ENCODE data around the gene PINK1. TPM values are rescaled to one million over a fixed set of nuclear protein-coding genes. Genes with fewer than 3 reads are reported as not detected.

The PINK1 gene
- polyA plus RNA-seq, 1 donor from 2014 or later, result 73.4 TPM

DNA sequence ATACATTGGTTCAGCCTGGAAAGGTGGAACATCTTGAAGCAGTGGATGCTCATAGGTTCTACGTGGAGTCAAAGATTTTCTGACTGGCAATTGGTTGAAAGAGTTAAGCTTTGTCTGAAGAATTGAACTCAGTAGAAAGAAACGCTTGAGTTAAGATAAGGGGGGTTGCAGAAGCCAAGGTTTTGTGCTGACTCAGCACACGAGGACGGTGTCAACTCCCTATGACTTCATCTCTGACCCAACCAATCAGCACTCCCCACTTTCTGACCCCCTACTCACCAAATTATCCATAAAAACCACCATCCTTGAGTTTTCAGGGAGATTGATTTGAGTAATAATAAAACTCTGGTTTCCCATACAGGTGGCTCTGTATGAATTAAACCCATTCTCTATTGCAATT, 2.5 kb upstream of the PINK1 start:
- Histone ChIP-seq H3K27me3 (ENCODE audit: insufficient read depth, low read depth, low read length) (no peaks in the 10 kb centered on the region), H3K27ac (ENCODE audit: low read length) (no peak overlapping the region), H3K79me2 (replicated peaks; ENCODE audit: insufficient read depth, low read length) (no peaks in the 10 kb centered on the region), H3K36me3 (ENCODE audit: insufficient read depth, low read length) (no peaks in the 10 kb centered on the region), H3K4me3 (ENCODE audit: low read length) (no peak overlapping the region), H3K4me2 (ENCODE audit: low read length) (no peak overlapping the region), H4K20me1 (ENCODE audit: insufficient read depth) (no peaks in the 10 kb centered on the region), H3K9ac (ENCODE audit: low read length) (no peak overlapping the region), H2AFZ (ENCODE audit: low read depth, low read length) (no peak overlapping the region), H3F3A (ENCODE audit: insufficient read depth, low read length, poor library complexity, severe bottlenecking) (no peaks in the 10 kb centered on the region), H3K9me2 (ENCODE audit: insufficient read depth, low read length) (no peaks in the 10 kb centered on the region), H3K9me3 (ENCODE audit: low read length) (no peaks in the 10 kb centered on the region)
- no peak for TF ChIP-seq RAD21 (conservative IDR thresholded peaks at IDR 0.05)
- no peak for TF ChIP-seq REST (IDR thresholded peaks at IDR 0.05; ENCODE audit: borderline replicate concordance)
- TF ChIP-seq EZH2 (IDR thresholded peaks at IDR 0.05; ENCODE audit: borderline replicate concordance, insufficient read depth, low read length, poor library complexity, severe bottlenecking), result no peak
- TF ChIP-seq EP300 (conservative IDR thresholded peaks at IDR 0.05; ENCODE audit: poor library complexity, severe bottlenecking), result no peak

DNA sequence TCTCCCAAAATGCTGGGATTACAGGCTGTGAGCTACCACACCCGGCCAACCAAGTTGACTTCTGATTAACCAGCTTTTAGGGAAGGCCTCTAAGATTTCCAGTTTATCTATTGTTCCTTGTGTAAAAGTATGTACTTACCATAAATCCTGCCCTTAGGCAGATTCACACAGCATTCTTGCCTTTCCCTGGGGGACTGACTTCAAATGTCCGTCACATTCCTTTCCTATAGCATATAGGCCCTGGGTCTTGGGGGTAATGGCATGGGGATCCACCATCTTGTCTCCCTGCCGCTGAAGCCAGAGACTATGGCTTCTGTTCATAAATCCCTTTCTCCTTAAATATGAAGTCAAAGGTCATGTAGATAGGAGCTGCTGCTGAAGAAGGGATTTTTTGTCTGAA, 872 bp upstream of the PINK1 start:
- no peaks in the 10 kb centered on the region for H3K9me3 ChIP-seq (ENCODE audit: low read length)
- no peaks in the 10 kb centered on the region for H3K27me3 ChIP-seq (ENCODE audit: insufficient read depth, low read depth, low read length)
- TF ChIP-seq EZH2 (IDR thresholded peaks at IDR 0.05; ENCODE audit: borderline replicate concordance, insufficient read depth, low read length, poor library complexity, severe bottlenecking), result no peak
- no peak overlapping the region for H3K4me3 ChIP-seq (ENCODE audit: low read length)
- H3F3A ChIP-seq (ENCODE audit: insufficient read depth, low read length, poor library complexity, severe bottlenecking), result no peaks in the 10 kb centered on the region
- H3K4me2 ChIP-seq (ENCODE audit: low read length), result no peak overlapping the region
- no peak overlapping the region for H3K27ac ChIP-seq (ENCODE audit: low read length)
- H3K9me2 ChIP-seq (ENCODE audit: insufficient read depth, low read length), result no peaks in the 10 kb centered on the region
- H4K20me1 ChIP-seq (ENCODE audit: insufficient read depth), result no peaks in the 10 kb centered on the region
- H3K36me3 ChIP-seq (ENCODE audit: insufficient read depth, low read length), result no peaks in the 10 kb centered on the region
- H3K9ac ChIP-seq (ENCODE audit: low read length), result no peak overlapping the region
- no peaks in the 10 kb centered on the region for H3K79me2 ChIP-seq (replicated peaks; ENCODE audit: insufficient read depth, low read length)
- no peak overlapping the region for H2AFZ ChIP-seq (ENCODE audit: low read depth, low read length)

- H3K27ac ChIP-seq (ENCODE audit: low read length), result peak overlapping the region; percentile 83
- no peaks in the 10 kb centered on the region for H3K27me3 ChIP-seq (ENCODE audit: insufficient read depth, low read depth, low read length)
- no peaks in the 10 kb centered on the region for H4K20me1 ChIP-seq (ENCODE audit: insufficient read depth)
- peak overlapping the region; percentile 11 for H2AFZ ChIP-seq (ENCODE audit: low read depth, low read length)
- H3K4me2 ChIP-seq (ENCODE audit: low read length), result peak overlapping the region; percentile 94
- H3K4me3 ChIP-seq (ENCODE audit: low read length), result peak overlapping the region; percentile 67
- H3K9me2 ChIP-seq (ENCODE audit: insufficient read depth, low read length), result no peaks in the 10 kb centered on the region
- H3K36me3 ChIP-seq (ENCODE audit: insufficient read depth, low read length), result no peaks in the 10 kb centered on the region
- H3F3A ChIP-seq (ENCODE audit: insufficient read depth, low read length, poor library complexity, severe bottlenecking), result no peaks in the 10 kb centered on the region
- TF ChIP-seq RAD21 (conservative IDR thresholded peaks at IDR 0.05), result peak; percentile 17
- TF ChIP-seq EZH2 (IDR thresholded peaks at IDR 0.05; ENCODE audit: borderline replicate concordance, insufficient read depth, low read length, poor library complexity, severe bottlenecking), result no peak
- no peaks in the 10 kb centered on the region for H3K79me2 ChIP-seq (replicated peaks; ENCODE audit: insufficient read depth, low read length)
- no peaks in the 10 kb centered on the region for H3K9me3 ChIP-seq (ENCODE audit: low read length)
- H3K9ac ChIP-seq (ENCODE audit: low read length), result peak overlapping the region; percentile 93
Observed at GRCh38 chr1:20634065-20634593, 871 bp downstream of the PINK1 start.

GRCh38 chr1:20634594-20635084, 1.4 kb downstream of the PINK1 start:
- H3K27me3 ChIP-seq (ENCODE audit: insufficient read depth, low read depth, low read length), result no peaks in the 10 kb centered on the region
- H4K20me1 ChIP-seq (ENCODE audit: insufficient read depth), result no peaks in the 10 kb centered on the region
- no peak overlapping the region for H2AFZ ChIP-seq (ENCODE audit: low read depth, low read length)
- H3K36me3 ChIP-seq (ENCODE audit: insufficient read depth, low read length), result no peaks in the 10 kb centered on the region
- peak overlapping the region; percentile 67 for H3K4me3 ChIP-seq (ENCODE audit: low read length)
- H3K9me3 ChIP-seq (ENCODE audit: low read length), result no peaks in the 10 kb centered on the region
- H3K4me2 ChIP-seq (ENCODE audit: low read length), result peak overlapping the region; percentile 94
- no peaks in the 10 kb centered on the region for H3K9me2 ChIP-seq (ENCODE audit: insufficient read depth, low read length)
- H3K9ac ChIP-seq (ENCODE audit: low read length), result peak overlapping the region; percentile 93
- H3K27ac ChIP-seq (ENCODE audit: low read length), result peak overlapping the region; percentile 83
- H3K79me2 ChIP-seq (replicated peaks; ENCODE audit: insufficient read depth, low read length), result no peaks in the 10 kb centered on the region
- H3F3A ChIP-seq (ENCODE audit: insufficient read depth, low read length, poor library complexity, severe bottlenecking), result no peaks in the 10 kb centered on the region
- TF ChIP-seq SMC3 (conservative IDR thresholded peaks at IDR 0.05; ENCODE audit: poor library complexity) (no peak), EZH2 (IDR thresholded peaks at IDR 0.05; ENCODE audit: borderline replicate concordance, insufficient read depth, low read length, poor library complexity, severe bottlenecking) (no peak), MXI1 (conservative IDR thresholded peaks at IDR 0.05; ENCODE audit: poor library complexity, severe bottlenecking) (no peak), POLR2AphosphoS5 (IDR thresholded peaks at IDR 0.05) (no peak), TAF1 (IDR thresholded peaks at IDR 0.05; ENCODE audit: low read depth) (no peak), EP300 (conservative IDR thresholded peaks at IDR 0.05; ENCODE audit: poor library complexity, severe bottlenecking) (no peak), REST (IDR thresholded peaks at IDR 0.05; ENCODE audit: borderline replicate concordance) (no peak)

Measured in neural cell (in vitro differentiated cells).